AG04449 (cell line): ENCODE data around the gene DHRS9.
"Not testable (repeated sequence)": the region's sequence is repeated elsewhere in the genome, so short reads cannot be mapped to it uniquely, and the experiment has no call there.

Experiments used
- CTCF ChIA-PET: fragments of 350-600 bp; formaldehyde crosslinking; extraction: SDS; loops from one replicate; lab custom pipeline; 2021; ENCODE audit warnings: antibody characterized with exemption; lab: Yijun Ruan, JAX
- POLR2A ChIA-PET: fragments of 400-600, 350-600 bp; formaldehyde crosslinking; extraction: SDS; loops from one replicate; lab custom pipeline; 2020; ENCODE audit warnings: antibody characterized with exemption, inconsistent platforms; lab: Yijun Ruan, JAX
- DNase-seq: peaks from one replicate; pipeline ENCODE4 v3.0.0-alpha.2; 2010; ENCODE audit warnings: low read depth, low spot score
- H3K4me3 ChIP-seq: 2 replicates; pipeline ENCODE4 v1.5.1; 2011; ENCODE audit warnings: low read depth, mild to moderate bottlenecking, control low read depth, low read length
- TF ChIP-seq, protein P1 (sequence below): IDR thresholded peaks from one replicate; pipeline ENCODE4 v1.5.1; 2011; ENCODE audit warnings: mild to moderate bottlenecking, moderate library complexity, low read length, control low read depth, inconsistent platforms; ENCODE audit not compliant: insufficient read depth; ENCODE audit errors: missing control alignments

DHRS9 gene

GRCh38 chr2:169050476-169051240, 18.7 kb upstream of the DHRS9 start:
- no peak for DNase-seq
- H3K4me3 ChIP-seq: no peak overlapping the region
- POLR2A ChIA-PET: no interaction called here
- CTCF ChIA-PET: no interaction called here
- TF ChIP-seq, protein P1, sequence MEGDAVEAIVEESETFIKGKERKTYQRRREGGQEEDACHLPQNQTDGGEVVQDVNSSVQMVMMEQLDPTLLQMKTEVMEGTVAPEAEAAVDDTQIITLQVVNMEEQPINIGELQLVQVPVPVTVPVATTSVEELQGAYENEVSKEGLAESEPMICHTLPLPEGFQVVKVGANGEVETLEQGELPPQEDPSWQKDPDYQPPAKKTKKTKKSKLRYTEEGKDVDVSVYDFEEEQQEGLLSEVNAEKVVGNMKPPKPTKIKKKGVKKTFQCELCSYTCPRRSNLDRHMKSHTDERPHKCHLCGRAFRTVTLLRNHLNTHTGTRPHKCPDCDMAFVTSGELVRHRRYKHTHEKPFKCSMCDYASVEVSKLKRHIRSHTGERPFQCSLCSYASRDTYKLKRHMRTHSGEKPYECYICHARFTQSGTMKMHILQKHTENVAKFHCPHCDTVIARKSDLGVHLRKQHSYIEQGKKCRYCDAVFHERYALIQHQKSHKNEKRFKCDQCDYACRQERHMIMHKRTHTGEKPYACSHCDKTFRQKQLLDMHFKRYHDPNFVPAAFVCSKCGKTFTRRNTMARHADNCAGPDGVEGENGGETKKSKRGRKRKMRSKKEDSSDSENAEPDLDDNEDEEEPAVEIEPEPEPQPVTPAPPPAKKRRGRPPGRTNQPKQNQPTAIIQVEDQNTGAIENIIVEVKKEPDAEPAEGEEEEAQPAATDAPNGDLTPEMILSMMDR: no peak

GRCh38 chr2:169054575-169054974, 14.8 kb upstream of the DHRS9 start:
- POLR2A ChIA-PET, CTCF ChIA-PET, H3K4me3 ChIP-seq, DNase-seq: not testable (repeated sequence)

GRCh38 chr2:169064199-169064598, 5.2 kb upstream of the DHRS9 start:
- H3K4me3 ChIP-seq, DNase-seq, POLR2A ChIA-PET, CTCF ChIA-PET: not testable (repeated sequence)

- H3K4me3 ChIP-seq: no peak overlapping the region
- ChIA-PET POLR2A (no interaction called here), CTCF (no interaction called here)
- DNase-seq: no peak
- TF ChIP-seq, protein P1: no peak
Observed at GRCh38 chr2:169065422-169065821, 3.9 kb upstream of the DHRS9 start.

GRCh38 chr2:169065864-169066517, 3.4 kb upstream of the DHRS9 start:
- DNase-seq: no peak
- ChIA-PET CTCF (no interaction called here), POLR2A (no interaction called here)
- TF ChIP-seq, protein P1: no peak
- H3K4me3 ChIP-seq: no peak overlapping the region

- no peak overlapping the region for H3K4me3 ChIP-seq
- ChIA-PET POLR2A (no interaction called here), CTCF (no interaction called here)
- TF ChIP-seq, protein P1: no peak
- no peak for DNase-seq
Observed at GRCh38 chr2:169066897-169067296, 2.5 kb upstream of the DHRS9 start.

DNA sequence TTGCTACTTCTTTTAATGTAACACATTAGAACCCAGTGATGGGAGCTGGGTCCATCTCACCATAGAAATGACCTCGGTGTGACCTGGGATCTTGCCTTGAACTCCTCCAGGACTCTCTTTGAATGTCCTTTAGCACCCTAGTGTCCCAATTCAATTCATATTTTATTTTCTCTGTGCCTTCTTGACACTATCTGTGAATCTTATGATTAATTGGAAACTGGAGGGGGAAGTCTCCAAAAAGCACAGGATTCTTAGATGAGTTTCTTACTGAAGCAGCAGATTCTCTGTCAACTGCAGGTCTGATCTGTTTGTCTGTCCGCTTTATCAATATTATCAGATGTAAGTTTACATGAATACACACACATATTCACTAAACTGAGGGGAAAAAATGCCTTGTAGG, 470 bp downstream of the DHRS9 start:
- ChIA-PET POLR2A (no interaction called here), CTCF (no interaction called here)
- TF ChIP-seq, protein P1: no peak
- no peak for DNase-seq
- no peak overlapping the region for H3K4me3 ChIP-seq
